Measurements from ENCODE around the gene RAB15.

GRCh38 chr14:64968167-64968566 is 4.0 kb downstream of the RAB15 start:
- TF ChIP-seq CTCF (optimal IDR thresholded peaks at IDR 0.05 in 1 of 3, IDR thresholded peaks at IDR 0.05 in 1 of 3, conservative IDR thresholded peaks at IDR 0.05 in 1 of 3; ENCODE audit: extremely low read depth in 1 of 3, insufficient read depth in 2 of 3, low read length in 3 of 3) (no peak), EZH2 (IDR thresholded peaks at IDR 0.05; ENCODE audit: low read length) (no peak)

Data from keratinocyte (primary cell).